HG03039 (cell line): Measurements from ENCODE around the gene TICRR.

Experiments
- ATAC-seq: cut with Tn5 transposase; IDR thresholded peaks from one replicate; pipeline ENCODE4 v1.9.1; 2021; ENCODE audit warnings: mild to moderate bottlenecking, moderate library complexity; ENCODE audit not compliant: unreplicated experiment

The TICRR gene

DNA sequence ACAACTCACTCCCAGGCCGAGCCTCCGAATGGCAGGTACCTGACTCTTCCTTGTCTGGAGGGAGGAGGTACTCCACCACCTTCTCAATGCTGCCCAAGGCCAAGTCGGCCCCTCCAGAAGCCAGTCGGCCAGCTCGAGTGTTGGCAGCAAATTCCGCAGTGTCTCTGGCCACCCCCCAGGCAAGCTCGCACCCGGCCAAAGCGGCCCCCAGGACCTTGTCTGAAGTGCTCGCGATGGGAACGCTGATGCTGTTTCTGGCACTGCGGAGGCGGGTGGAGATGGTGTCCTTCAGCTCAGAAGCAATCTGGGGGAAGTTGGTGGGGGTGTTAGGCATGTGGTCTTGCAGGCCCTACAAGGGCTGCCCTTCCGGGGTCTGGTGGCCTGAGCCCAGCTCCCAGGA lies 94.7 kb downstream of the TICRR start:
- ATAC-seq = no peak

DNA sequence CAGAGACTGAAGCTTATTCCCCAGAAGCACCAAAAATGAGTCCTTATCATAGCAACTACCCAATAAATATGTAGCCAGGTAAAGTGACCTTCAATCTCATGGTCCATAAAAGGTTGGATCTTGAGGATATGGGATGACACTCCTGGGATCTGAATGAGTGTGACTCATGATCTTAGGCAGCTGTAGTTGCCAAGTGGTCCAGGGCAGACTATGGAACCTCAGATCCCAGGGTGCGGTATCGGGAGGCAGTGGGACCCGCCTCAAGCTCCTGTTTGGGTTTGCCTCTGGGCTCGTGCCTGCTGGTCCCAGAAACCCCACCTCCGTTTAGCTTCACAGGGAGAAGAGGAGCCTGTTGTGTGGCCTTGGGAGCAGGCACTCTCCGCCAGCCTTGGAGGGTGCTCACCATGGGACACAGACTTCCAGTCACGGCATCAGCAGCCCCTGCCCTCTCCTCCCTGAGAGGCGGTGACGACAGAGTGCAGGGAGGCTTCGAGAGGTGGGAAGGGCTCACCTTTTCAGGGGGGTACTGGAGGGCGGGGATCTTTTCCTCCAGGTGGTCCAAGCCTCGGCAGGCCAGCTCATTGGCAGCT lies 95.8 kb downstream of the TICRR start:
- ATAC-seq = no peak

DNA sequence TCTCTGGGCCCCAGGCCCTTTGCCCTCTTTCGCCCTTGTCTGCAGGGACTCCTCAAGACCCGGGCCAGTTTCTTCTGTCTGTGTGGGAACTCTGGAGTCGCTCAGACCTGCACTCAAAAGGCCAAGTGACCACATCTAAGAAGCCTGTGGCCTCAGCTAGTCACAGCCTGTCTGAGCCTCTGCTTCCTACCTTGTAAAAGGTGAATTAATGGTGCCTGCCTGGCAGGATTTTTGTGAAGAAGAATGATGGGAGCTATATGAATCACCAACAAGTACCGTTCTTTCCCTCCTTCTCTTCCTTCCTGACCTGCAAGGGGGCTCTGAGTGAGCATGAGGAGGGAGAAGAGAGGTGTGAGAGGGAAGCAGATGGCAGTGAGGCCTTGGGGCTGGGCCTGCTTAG lies 96.4 kb downstream of the TICRR start:
- no peak for ATAC-seq

DNA sequence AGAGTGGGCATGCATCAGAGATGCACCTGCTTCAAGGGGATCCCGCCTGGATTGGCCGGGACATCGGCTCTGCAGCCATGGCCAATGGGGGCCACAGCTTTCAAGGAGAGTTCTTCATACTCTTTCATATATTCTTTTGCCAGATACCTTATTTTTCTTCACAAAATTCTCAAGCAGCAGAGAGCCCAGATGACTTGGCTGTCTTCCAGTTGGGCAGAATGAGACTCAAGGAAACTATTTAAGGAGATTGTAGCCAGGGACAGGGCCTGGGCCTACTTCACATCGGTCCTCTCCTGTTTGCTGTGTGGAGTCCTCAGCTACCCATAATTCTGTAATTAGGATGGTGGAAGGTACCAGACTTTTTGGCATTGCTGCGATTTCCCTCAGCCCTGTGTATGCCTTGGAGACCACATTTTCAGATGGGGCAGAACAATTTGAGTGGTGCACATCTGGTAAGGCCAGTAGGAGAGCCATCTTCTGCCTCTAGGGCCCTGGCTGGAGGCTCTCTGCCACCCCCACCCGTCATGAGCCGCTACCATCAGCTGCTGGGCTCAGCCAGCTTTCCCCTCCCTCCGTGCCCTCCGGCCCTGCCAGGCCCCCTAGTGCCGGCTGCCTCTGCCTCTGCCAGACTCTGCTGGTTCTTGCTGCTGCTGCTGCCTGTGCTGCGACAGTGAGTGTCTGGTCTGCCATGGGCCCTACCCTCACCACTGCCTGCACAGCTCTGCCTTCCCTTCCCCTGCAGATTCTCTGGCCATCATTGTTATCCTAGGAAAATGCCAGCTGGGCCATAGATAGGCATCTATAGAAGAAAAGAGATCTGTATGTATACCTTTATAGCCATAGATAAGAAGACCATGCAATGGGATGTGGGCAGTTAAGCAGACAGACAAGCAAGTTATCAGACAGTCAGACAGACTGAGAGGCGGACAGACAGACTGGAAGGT lies 97.2 kb downstream of the TICRR start:
- ATAC-seq = no peak

DNA sequence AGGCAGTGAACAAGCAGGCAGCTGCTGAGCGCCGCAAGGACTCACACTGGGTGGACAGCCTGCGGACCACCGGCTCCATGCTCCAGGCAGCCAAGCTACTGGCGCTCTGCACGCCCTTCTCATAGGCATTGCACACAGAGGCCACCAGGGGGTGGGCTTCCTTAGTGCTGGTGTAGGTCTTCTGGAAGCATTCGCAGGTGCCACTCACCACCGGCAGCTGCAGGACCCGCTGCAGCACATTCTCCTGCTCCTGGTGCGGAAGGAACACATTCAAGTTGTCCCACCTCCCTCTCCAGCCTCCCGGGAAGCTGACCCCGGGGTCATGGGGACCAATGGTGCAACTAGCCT lies 97.9 kb downstream of the TICRR start:
- ATAC-seq = no peak

DNA sequence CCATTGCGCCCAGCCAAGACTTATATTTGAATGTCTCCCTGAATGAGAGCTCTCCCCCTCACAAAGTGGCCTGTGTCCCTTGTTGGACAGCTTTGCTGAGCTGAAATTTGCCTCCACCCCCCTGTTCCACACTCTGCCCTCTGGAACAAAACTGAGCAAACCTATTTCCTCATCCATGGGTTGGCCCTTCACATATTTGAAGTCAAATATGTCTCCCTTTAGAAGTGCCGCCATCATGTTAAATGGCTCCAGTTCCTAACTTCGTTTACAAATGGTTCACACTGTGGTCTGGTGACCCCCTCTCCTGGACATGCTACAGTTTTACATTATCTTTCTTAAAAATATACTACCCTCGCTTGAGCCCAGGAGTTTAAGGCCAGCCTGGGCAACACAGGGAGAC lies 99.3 kb downstream of the TICRR start:
- ATAC-seq = no peak

DNA sequence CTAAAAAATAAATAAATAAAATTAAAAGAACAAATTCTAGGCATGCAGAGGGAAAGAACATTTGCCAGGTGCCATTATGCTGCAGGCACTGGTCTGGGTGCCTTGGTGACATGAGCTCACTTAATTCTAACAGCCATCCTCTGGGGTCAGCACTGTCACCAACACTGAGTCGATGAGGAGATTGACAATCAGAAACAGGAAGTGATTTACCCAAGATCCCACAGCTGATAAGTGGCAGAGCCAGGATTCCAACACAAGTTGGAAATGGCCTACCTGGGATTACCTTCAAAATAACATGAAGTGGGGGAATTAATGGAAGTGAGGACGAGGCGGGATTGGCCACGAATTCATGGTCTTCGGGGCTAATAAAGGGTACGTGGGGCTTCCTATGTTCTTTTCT lies 100.3 kb downstream of the TICRR start:
- ATAC-seq = no peak

DNA sequence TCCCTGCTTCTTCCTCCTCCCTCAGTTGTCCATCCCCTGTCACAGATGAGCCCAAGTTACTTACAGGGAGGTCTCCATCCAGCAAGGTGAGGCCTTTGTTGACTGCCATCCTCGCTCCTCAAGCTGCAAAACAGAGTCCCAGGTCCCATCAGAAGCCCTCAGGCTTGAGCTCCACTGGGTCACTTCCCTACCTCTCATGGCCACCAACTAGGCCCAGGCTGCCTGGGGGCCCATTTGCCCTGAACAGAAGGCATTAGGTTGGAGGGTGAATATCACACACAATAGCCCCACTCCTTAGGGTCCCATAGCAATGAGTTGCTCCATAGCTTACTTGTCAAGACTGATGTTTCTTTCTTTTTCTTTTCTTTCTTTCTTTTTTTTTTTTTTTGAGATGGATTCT lies 102.1 kb downstream of the TICRR start:
- ATAC-seq = no peak
